Right kidney (tissue), 1 donor: ENCODE results near the gene RHOT1.

Experiments used
- DNase-seq: peaks from one replicate; pipeline ENCODE4 v3.0.0-alpha.2; 2016

RHOT1 gene

GRCh38 chr17:32271844-32272243, 129.5 kb downstream of the RHOT1 start:
- DNase-seq, result no peak

- DNase-seq, result no peak
Measured at GRCh38 chr17:32274101-32274500, 131.8 kb downstream of the RHOT1 start.

GRCh38 chr17:32274643-32275042, 132.3 kb downstream of the RHOT1 start:
- no peak for DNase-seq
